GM21619 (cell line): ENCODE data around the gene ANKRD52.
"Not testable (repeated sequence)": the region's sequence is repeated elsewhere in the genome, so short reads cannot be mapped to it uniquely, and the experiment has no call there.

Source experiments
- ATAC-seq: cut with Tn5 transposase; IDR thresholded peaks from one replicate; pipeline ENCODE4 v1.9.1; 2021; ENCODE audit not compliant: unreplicated experiment

ANKRD52 gene

DNA sequence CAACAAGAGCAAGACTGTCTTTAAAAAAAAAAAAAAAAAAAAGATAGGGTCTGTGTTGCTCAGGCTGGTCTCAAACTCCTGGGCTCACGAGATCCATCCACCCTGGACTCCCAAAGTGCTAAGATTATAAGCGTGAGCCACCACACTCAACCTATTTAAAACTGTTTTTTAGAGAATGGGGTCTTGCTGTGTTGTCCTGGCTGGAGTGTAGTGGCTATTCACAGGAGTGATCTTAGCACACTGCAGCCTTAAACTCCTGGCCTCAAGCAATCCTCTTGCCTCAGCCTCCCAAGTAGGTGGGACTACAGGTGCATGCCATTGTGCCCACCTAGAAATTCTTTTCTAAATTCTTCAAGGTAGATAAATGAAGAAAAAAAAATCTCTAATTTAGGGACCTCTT, 16.1 kb upstream of the ANKRD52 start:
- ATAC-seq = no peak

DNA sequence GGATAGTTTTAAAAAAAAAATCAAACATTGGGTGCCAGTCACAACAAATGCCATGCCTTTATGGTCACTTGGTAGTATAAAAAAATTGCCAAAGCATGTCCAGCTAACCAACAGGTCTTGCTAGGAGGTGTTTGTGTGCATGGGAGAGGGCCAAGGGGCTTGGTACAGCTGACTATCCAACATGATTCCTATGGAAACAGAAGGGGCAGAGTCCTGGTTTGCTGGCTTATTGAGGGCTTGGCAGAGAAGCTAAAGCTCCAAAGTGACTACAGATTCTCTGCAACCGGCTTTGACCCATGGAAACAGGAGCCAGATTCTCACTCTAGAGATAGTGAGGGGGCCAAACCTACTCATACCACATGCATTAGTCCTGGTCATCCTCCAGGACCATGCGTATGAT, 14.3 kb upstream of the ANKRD52 start:
- not testable (repeated sequence) for ATAC-seq

DNA sequence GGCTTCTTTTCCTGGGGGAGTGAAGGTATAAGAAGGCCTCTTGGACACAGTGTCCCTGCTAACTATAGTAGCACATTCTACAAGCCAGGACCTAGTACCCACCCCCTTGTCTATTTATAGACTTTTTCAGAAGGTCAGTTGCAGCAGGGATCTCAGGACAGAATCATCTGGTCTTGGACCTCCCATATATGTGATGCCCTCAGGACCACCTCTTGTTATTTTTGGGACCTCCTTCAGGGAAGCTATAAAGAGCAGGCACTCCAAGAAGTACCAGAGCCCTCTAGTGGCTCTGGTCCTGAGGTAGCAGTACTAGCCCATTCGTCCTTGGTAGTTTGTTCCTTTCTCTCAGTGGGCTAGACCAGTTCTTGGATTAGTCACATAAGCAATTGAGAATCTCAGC, 12.8 kb upstream of the ANKRD52 start:
- no peak for ATAC-seq

DNA sequence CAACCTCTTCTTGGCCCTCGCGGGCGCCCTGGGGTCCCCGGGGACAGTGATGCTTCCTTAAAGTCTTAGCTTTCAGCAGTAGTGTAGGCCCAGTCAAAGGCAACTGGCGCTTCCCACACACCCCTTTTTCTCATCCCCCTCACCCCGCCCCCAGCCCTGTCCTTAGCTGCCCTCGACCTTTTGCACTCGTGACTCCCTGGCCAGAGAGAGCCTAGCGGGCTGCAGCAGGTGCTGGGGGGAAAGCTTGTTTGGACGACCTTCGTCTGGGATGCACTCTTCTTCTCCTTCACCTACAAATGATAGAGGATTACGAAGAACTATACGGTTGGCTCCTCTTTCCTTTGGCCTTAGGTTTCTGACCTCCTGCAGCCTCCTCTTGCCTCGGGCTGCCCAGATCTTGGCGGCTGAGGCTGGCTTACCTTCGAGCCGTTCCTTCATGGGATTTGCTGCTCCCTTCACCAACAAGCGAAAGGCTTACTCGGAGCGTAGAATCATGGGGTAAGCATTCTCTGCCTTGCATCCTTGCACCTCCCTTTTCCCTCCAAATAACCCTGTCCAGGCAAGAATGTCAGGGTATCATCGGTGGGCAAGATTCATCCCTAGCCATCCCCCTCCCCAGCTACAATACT, 9.4 kb upstream of the ANKRD52 start:
- peak; percentile 6 for ATAC-seq

DNA sequence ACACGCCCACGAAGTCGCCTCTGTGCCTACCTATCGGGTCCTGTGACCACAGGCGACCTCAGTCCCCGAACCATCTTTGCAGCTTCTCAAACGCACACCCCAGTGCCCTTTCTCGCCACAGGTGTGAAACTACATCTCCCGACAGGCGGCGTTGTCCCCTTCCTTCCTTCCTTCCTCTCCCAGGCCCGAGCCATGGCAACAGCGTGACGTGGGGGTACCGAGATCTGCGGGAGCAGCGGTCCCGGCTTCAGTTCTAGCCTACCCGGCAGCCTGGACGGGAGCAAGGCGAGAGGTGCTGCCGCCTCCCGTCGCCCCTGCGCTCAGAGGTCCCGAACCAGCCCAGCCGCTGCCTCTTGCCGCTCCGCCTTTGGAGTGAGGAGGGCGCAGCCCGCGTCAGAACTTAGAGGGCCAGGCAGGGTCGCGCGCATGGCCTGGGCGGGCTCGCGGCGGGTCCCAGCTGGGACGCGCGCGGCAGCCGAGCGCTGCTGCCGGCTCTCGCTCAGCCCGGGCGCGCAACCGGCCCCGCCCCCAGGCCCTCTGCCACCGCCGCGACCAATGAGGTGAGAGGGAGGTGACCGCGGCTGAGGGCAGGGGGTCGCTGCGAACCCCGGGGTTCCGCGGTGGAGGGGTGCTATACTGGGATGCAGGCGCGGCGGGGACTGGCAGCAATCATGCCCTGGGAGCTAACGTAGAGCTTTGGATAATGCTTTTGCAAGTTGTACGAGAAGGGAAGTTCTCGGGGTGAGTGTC, 8.7 kb upstream of the ANKRD52 start, which contains the start of gene COQ10A:
Gene COQ10A, plus strand, starts transcription at position 250 of the 750 bp plus-strand sequence. Its CDS starts 177 bp downstream, at position 427.
- ATAC-seq = peak; percentile 84

DNA sequence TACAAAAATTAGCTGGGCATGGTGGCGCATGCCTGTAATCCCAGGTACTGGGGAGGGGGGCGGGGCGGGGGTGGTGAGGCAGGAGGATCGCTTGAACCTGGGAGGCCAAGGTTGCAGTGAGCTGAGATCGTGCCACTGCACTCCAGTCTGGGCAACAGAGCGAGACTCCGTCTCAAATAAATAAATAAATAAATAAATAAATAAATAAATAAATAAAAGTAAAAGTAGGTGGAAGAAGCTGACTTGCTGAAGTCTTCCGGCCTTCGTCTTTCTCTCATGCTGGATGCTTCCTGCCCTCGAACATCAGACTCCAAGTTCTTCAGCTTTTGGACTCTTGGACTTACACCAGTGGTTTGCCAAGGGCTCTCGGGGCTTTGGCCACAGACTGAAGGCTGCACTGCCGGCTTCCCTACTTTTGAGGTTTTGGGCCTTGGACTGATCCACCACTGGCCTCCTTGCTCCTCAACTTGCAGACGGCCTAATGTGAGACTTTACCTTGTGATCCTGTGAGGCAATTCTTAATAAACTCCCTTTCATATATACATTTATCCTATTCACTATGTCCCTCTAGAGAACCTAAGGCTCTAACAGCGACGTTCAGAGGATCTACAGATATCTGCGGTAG, 8.0 kb upstream of the ANKRD52 start:
- ATAC-seq = not testable (repeated sequence)

DNA sequence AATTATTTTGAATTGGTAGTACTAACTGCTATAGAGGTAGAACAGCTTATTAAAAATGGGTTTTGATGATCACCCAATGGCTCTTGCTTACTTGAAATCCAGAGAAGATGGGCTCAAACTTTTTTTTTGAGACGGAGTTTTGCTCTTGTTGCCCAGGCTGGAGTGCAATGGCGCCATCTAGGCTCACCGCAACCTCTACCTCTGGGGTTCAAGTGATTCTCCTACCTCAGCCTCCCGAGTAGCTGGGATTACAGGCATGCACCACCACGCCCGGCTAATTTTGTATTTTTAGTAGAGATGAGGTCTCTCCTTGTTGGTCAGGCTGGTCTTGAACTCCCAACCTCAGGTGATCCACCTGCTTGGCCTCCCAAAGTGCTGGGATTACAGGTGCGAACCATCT, 4.8 kb upstream of the ANKRD52 start:
- ATAC-seq = not testable (repeated sequence)

DNA sequence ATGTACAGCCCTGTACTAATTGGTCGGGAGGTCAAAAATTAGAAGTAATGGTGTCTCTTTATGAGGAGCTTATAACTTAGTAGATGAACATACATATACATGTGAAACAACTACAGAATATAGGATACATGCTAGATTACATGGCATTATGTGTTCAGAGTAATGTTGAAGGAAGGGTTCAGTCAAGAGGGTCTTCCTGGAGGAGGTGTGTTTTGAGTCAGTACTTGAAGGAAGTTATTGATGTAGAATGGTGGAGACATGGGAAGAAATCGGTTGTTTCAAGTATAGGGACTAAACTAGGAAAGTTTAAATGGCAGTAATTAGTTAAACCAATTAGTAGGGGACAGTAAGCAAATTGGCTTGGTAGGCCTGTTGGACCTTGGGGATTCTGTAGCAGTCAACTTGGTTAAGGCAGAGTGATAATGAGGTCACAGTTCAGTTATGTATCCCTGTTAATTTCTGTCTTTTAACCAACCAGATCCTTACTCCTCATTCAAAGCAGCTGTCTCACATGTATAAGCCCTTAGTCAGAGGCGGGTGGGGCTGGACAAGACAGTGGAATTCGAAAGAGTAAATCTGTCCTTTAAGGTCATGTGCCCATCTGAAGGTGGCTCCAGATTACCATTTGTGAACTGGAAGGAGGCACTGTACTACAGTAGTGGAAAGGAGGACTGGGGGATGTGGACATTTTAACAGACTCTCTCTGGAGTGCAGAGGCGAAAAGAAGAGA, 3.5 kb upstream of the ANKRD52 start:
- ATAC-seq = no peak

DNA sequence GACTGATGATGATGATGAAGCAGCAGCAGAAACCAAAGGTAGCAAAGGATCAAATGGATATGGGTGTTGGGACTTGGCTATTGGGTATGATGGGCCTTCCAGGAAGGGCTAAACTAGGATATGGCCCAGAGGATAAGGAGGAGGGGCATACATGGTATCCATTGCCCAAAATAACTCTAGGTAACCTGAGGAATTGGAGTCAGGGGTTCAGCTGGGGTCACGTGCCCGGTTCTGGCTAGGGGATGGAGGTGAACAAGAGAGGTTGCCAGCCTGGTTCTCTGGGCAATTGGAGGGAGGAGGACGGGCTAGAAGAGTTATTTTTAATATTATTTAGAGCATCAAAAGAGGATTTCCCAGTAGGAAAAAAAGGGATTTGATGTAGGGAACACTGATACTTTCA, 2.7 kb upstream of the ANKRD52 start:
- no peak for ATAC-seq

DNA sequence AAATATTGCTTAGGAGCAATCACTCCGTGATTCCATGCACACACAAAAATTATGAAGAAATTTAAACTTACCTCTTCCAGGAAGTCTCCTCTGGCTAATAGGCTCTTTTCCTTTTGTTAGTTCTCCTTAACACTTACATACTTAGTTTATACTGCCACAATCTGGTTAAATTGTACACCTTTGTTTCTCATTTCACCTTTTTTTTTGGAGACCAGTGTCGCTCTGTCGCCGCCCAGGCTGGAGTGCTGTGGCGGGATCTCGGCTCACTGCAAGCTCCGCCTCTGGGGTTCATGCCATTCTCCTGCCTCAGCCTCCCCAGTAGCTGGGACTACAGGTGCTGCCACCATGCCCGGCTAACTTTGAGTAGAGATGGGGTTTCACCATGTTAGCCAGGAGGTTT, 2.2 kb upstream of the ANKRD52 start:
- ATAC-seq = no peak

DNA sequence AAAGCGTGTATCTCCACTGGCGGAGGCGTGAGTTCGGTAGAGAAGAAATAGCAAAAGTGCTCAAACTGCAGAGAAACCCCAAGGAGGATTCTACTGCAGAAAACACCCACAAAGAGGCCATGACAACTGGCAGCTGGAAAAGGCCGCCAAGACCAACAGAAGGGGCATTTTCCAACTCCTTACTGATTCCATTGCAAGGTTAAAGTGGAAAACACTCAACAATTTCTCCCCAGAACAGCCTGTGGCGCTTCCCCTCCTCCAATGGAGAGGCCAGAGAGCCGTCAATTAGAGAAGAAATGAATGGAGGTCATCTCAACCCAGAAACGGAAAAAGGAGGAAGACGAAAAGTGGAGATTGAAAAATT, 618 bp upstream of the ANKRD52 start:
- no peak for ATAC-seq

DNA sequence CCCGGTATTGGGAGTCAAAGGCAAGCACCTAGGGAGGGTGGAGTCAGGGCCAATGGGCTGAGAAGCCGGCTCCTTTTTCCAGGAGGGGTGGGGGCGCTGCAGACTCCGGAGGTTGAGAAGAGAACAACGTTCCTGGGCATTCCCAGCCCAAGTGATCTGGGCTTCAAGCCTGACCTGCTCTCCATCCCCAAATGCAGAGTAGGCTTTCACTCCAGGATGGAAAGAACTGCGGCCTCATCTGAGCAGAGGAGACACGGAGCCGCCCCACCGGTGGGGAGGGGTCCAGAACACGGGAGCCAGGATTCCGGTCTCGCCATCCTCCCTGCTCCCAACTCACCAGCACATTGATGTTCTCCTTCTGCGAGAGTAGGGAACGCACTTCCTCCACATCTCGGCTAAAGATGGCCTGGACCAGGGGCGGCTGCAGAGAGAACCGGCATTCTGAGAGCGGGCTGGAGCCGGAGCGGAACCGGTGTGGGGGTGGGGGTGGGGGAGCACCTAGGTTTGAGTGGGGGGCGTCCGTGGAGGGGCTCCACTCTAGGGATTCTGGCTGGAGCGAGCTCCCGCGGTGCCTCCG, 605 bp downstream of the ANKRD52 start:
- peak; percentile 10 for ATAC-seq

DNA sequence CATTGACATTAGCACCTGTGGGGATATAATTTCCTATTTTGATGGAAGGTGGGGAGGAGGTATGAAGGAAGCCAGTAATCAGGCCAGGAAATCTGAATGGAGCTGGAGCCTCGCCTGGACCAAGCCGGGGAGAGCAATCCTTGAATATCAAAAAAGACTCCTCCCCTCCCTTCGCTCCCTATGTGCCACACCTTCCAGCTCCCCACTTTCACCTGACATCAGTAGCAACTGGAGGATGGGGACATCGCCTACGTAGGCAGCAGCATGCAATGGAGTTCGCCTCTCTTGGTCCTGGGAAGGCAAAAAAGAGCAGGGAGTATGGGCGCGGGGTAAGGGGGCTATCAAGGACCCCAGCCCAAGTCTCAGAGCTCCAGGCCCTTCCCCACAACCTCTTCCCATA, 1.1 kb downstream of the ANKRD52 start:
- ATAC-seq = no peak

DNA sequence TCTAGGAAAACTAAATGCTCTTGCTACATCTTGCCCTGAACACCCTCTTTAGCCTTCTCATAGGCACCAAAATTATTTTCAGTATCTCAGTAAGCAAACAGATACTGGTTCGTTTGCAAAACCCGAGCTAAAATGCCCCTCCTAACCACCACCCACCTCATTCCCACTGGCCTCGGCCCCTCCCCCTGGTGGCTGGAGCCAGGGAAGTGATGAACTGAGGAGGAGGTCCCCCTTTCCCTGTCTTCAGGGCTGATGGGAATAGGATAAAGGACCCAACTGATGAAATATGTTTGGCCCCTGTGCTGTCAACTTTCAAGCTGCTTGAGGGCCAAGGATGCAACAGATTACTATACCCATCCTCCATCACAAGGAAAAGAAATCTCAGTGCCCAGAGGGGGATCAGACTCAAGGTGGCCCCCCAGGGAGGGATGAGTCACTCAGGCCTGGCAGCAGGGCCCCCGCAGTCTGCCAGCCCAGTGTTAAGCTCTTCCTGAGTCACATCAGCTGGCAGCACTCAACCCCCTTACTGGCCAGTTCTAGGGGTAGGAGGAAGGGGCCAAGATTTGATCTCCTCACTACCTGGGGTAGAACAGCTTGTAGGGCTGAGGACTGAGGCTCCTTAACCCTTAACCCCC, 1.7 kb downstream of the ANKRD52 start:
- ATAC-seq = no peak

DNA sequence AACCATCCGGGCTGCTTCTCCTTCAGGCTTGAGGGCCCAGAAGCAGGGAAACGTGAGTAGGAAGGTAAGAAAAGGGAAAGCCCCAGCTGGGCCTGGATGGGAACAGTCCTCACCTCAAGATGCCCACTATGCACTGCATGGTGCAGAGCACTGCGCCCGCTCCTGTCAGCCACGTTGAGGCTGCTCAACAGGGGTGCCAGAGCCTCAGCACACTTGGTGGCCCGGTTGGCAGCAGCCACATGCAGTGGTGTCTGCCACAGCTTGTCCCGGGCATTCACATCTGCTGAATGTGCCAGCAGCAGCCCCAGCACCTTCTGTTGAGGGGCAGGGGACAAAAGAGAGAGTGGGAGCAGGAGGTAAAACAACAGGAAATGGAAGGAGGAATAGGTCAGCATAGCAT, 2.5 kb downstream of the ANKRD52 start:
- no peak for ATAC-seq

DNA sequence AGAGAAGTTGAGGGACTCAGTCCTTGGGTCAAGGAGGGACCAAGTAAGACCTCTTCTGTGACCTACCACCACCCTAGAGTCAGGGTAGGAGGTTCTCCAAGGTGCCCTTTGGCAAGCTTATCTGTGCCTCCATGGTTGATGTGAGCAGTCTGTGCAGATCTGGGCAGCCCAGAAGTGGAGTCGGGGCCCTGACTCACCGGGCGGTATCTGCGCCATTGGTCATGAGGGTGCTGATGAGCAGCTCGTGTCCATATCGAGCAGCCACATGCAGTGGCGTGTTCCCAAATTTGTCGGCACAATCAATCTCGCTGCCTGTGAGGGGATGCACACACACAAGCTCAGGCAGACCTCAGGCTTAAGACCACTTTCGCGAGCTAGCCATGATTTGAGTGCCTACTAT, 5.1 kb downstream of the ANKRD52 start:
- no peak for ATAC-seq

DNA sequence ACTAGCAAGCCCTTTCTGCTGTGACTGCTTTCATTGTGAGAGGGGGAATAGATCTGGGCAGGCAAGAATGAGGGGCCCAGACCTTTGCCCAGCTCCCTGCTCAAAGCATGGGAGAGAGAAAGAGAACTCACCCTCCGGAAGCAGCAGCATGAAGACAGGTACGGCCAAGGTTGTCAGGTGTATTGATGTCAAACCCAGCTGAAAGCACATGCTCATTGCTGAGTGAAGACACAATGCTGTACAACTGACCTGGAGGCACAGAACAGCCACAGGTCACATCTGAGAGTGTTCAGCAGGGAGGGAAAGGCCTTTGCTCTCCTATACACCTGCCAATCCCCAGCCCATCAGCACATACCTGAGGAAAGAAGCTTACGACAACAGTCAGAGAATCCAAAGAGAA, 5.5 kb downstream of the ANKRD52 start:
- ATAC-seq = no peak

DNA sequence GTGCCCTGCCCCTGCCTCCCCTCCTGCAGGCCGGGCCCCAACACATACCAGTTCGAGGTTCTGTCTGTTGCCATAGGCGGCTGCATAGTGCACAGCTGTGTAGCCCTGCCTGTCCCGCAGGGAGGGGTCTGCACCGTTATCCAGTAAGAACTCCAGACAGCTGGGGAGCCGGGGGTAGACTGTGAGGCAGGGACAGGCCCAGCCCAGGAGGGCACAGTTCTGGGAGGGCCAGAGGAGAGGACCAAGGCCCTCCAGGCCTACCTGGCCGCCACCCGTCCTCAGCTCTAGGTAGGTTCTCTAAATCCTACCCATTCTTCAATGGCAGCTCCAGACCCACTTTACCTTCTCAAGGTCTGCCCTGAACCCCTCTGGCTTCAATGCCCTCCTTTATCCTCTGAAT, 9.5 kb downstream of the ANKRD52 start:
- no peak for ATAC-seq

DNA sequence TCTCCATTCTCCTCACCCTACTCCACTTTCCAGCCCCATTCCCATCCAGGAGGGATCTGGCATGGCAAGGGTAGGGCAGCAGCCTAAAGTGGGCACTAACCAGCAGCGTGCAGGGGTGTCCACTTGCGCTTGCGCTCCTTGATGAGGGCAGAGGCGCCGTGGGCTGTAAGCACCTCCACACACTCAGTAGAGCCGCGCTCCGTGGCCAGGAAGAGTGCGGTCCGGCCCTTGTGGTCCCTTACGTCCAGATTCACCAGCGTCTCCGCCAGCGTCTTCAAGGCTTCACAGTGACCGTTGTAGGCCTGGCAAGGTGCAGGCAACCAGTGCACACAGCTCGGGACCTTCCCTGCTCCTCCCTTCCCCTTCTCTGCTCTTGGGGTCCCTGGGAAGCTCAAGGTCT, 10.3 kb downstream of the ANKRD52 start:
- no peak for ATAC-seq

DNA sequence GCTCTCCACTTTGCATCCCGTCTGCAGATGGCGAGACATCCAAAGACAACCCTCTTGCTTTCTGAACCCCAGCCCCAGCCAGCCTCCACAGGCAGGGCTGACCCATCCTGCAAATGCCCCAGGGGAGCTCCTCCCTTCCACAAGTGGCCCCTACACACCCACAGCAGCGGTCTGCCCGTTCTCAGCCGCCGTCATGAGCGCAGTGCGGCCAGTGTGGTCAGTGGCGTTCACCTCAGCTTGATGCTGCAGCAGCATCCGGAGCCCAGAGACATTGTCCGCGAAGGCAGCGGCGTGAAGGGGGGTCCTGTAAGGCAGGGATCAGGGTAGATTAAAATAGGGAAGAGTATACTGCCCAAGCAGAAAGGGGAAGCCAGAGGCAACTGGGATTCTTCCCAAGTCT, 13.7 kb downstream of the ANKRD52 start:
- no peak for ATAC-seq

DNA sequence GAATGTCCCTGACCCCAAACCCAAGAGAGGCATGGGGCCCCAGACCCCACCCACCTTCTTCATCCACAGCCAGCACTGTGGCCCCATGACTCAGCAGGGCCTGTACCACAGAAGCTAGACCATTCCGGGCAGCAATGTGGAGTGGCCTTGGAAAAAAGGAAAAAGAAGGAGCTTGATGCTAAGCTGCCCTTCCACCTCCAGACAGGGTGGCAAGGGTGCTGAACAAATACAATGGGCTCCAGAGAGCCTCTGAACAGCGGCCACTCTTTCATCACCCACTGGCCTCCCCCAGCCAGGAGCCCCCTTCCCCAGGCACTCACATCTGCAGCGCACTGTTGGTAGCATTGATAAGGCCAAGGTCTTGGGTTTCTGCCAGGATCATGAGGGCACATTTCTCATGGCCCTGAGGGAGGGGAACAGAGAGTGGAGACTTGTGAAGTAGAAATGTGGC, 14.4 kb downstream of the ANKRD52 start:
- ATAC-seq = no peak
